ENCODE data around the gene MFSD6.

DNA sequence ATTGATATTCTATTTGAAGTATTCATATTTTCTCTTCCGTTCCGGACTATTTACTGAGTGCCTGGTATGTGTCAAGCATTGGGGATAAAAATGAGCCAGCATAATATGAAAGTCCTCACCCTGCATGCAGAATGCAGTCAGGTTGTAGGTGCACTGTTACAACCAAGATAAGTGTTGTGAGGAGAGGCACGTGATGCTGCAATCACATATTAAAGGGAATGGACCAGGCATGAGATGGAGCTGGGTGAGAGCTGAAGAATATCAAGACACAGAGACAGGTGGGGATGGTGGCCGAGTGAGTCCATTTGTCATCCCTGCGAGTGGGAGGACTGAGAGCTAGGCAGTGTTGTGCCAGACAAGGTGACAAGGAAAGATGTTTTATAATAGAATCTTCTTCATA lies 52.3 kb downstream of the MFSD6 start:
- TF ChIP-seq, protein P1, sequence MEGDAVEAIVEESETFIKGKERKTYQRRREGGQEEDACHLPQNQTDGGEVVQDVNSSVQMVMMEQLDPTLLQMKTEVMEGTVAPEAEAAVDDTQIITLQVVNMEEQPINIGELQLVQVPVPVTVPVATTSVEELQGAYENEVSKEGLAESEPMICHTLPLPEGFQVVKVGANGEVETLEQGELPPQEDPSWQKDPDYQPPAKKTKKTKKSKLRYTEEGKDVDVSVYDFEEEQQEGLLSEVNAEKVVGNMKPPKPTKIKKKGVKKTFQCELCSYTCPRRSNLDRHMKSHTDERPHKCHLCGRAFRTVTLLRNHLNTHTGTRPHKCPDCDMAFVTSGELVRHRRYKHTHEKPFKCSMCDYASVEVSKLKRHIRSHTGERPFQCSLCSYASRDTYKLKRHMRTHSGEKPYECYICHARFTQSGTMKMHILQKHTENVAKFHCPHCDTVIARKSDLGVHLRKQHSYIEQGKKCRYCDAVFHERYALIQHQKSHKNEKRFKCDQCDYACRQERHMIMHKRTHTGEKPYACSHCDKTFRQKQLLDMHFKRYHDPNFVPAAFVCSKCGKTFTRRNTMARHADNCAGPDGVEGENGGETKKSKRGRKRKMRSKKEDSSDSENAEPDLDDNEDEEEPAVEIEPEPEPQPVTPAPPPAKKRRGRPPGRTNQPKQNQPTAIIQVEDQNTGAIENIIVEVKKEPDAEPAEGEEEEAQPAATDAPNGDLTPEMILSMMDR (IDR thresholded peaks at IDR 0.05) = no peak
- TF ChIP-seq EP300 (IDR thresholded peaks at IDR 0.05) = no peak
- no peak for TF ChIP-seq POLR2A (IDR thresholded peaks at IDR 0.05)
